Heart left ventricle (tissue), 16 donors: ENCODE results near the gene MGAT5. TPM values are rescaled to one million over a fixed set of nuclear protein-coding genes. Genes with fewer than 3 reads are reported as not detected.

Source experiments
- ATAC-seq, 4 donors: fragments of 200-7000 bp; cut with Tn5 transposase; one replicate each; pipeline ENCODE4 v1.9.1; 2020 to 2022; ENCODE audit warnings: moderate library complexity in 4 of 4, mild to moderate bottlenecking in 3 of 4, moderate number of reproducible peaks in 1 of 4
- DNase-seq, 5 donors: peaks; one replicate each; pipeline ENCODE4 v3.0.0-alpha.2; 2020
- H3K27ac ChIP-seq, 12 donors: fragments of 200-600 bp; sonication (generic) in 4 of 12; one replicate each; pipeline versions ENCODE4 v1.5.0 to v1.8.0; 2016 to 2022; ENCODE audit warnings: mild to moderate bottlenecking in 2 of 12
- H3K27me3 ChIP-seq, 9 donors: fragments of 200-600 bp; sonication (generic) in 2 of 9; one replicate each; pipeline versions ENCODE4 v1.5.1 to v1.8.0; 2016 to 2022; ENCODE audit warnings: mild to moderate bottlenecking in 3 of 9
- H3K36me3 ChIP-seq, 9 donors: fragments of 200-600 bp; sonication (generic) in 2 of 9; one replicate each; pipeline versions ENCODE4 v1.5.0 to v1.8.0; 2018 to 2022; ENCODE audit warnings: mild to moderate bottlenecking in 2 of 9
- H3K4me1 ChIP-seq, 12 donors: fragments of 200-600 bp; sonication (generic) in 4 of 12; one replicate each; pipeline versions ENCODE4 v1.5.0 to v1.8.0; 2016 to 2022; ENCODE audit warnings: mild to moderate bottlenecking in 3 of 12
- H3K4me3 ChIP-seq, 12 donors: fragments of 200-600 bp; sonication (generic) in 4 of 12; one replicate each; pipeline versions ENCODE4 v1.5.0 to v1.8.0; 2017 to 2022; ENCODE audit warnings: mild to moderate bottlenecking in 9 of 12, moderate library complexity in 4 of 12
- H3K9me3 ChIP-seq, 12 donors: fragments of 200-600 bp; sonication (generic) in 4 of 12; one replicate each; pipeline versions ENCODE4 v1.5.0 to v1.8.0; 2016 to 2022; ENCODE audit warnings: mild to moderate bottlenecking in 1 of 12
- CTCF ChIP-seq, 12 donors: fragments of 200-600 bp; sonication (generic) in 4 of 12; IDR thresholded peaks; one replicate each; pipeline versions ENCODE4 v1.5.0 to v1.8.0; 2018 to 2022; ENCODE audit warnings: antibody characterized with exemption in 12 of 12, mild to moderate bottlenecking in 5 of 12
- POLR2A ChIP-seq, 2 donors: fragments of 450-650 bp; IDR thresholded peaks; one replicate each; pipeline ENCODE4 v1.6.1; 2017; ENCODE audit warnings: antibody characterized with exemption in 2 of 2, mild to moderate bottlenecking in 2 of 2, moderate library complexity in 2 of 2
- WGBS, 4 donors: extraction: QIAGEN DNeasy Blood & Tissue Kit in 2 of 4; methylation state at CpG; one replicate each; pipeline versions ENCODE4 v1.1.5 to v1.1.7; 2013 to 2018; 5-methylcytosine and 5-hydroxymethylcytosine counted together
- intact Hi-C, 10 donors: fragments of 100-400 bp; cut with DNase I; formaldehyde crosslinking; loops; one replicate each; pipeline versions ENCODE4 v1.11.1 to v1.14.2; 2022
- polyA plus RNA-seq, 2 donors: library from polyadenylated mRNA; stranded (reverse); fragments of 200-250 nt; gene quantifications; one replicate each; pipeline ENCODE4 v1.2.3, GENCODE V29; 2013
- total RNA-seq, 9 donors: library from RNA; depleted of rRNA in 2 of 9; stranded (reverse); fragments of >200 nt in 2 of 9; fragmentation: NEBNext Ultra II Directional in 3 of 9; extraction: Animal tissue kit (Norgen Biotek cat#: 25700) in 3 of 9; gene quantifications; one replicate each; pipeline versions ENCODE4 v1.1.0 to v1.2.4, GENCODE V29; 2016 to 2023
- donor health status: ischemic (EF 13 %, LVEDD 7.1; RV severe dilation, severe dysfunction).
- donor health status: healthy with polysubstance abuse.
- donor health status: DM: no; HTN: yes; CAD: no.
- donor health status: DM: no; HTN: no; CAD: no.
- donor health status: ischemic (EF 25% LVEDD 6.9; RV normal size, moderate dysfunction).
- donor health status: ischemic (EF 25% LVEDD 5.7; RV mildly dilated, moderate dysfunction).
- donor health status: healthy.
- donor health status: DM: yes; HTN: yes; CAD: no.
- donor health status: ischemic (EF 35%, LVEDD 5.7; RV mildly dilated, moderate dysfunction).
- donor health status: nonischemic (EF 11% LVEDD 7.7; RV severe dilation, severe dysfunction).
- donor health status: DM: yes; HTN: yes; CAD: no.
- donor health status: PGD.
- donor health status: ischemic (EF 29% LVEDD 5.4; RV normal size, mild dysfunction).
- donor health status: nonischemic (EF 23%, LVEDD 6.1; RV moderate dilation, normal function).

MGAT5 gene
- total and polyA plus RNA-seq, 11 donors = 9.7 to 116 (median 79.3) TPM

GRCh38 chr2:134250840-134251461, 2.9 kb upstream of the MGAT5 start:
- peaks cover 0 to 21% (median 10%) of the 10 kb centered on the region in 9 donors for H3K36me3 ChIP-seq
- DNase-seq = no peak
- H3K4me3 ChIP-seq = no peak overlapping the region
- H3K27me3 ChIP-seq = no peaks in the 10 kb centered on the region
- 83 to 89% (median 86%) methylated on average over 8 of the region's 8 CpGs for WGBS, 4 donors
- intact Hi-C loops = loop anchor here in 2 of 10 donors (5.0 kb wide), 2 partner anchors 46 to 364 kb away; no protein-coding TSS in a partner anchor
- peaks cover 6 to 84% (median 46%) of the 10 kb centered on the region in 12 donors for H3K4me1 ChIP-seq
- H3K9me3 ChIP-seq = no peaks in the 10 kb centered on the region
- no peak overlapping the region for H3K27ac ChIP-seq
- TF ChIP-seq CTCF (IDR thresholded peaks at IDR 0.05) (no peak), POLR2A (IDR thresholded peaks at IDR 0.05) (no peak)
- ATAC-seq = no peak

GRCh38 chr2:134252092-134252750, 1.7 kb upstream of the MGAT5 start:
- DNase-seq = no peak
- no peak overlapping the region for H3K4me3 ChIP-seq
- WGBS, 4 donors = 65 to 80% (median 67%) methylated on average over 4 of the region's 4 CpGs
- H3K4me1 ChIP-seq = peaks cover 6 to 71% (median 36%) of the 10 kb centered on the region in 12 donors
- H3K27me3 ChIP-seq = no peaks in the 10 kb centered on the region
- no peaks in the 10 kb centered on the region for H3K9me3 ChIP-seq
- H3K36me3 ChIP-seq = peaks cover 0 to 21% (median 13%) of the 10 kb centered on the region in 9 donors
- peak in 1 of 4 donors; percentile 21 for ATAC-seq
- intact Hi-C loops = loop anchor here in 2 of 10 donors (5.0 kb wide), 2 partner anchors 45 to 365 kb away; no protein-coding TSS in a partner anchor
- TF ChIP-seq CTCF (IDR thresholded peaks at IDR 0.05) = no peak
- no peak for TF ChIP-seq POLR2A (IDR thresholded peaks at IDR 0.05)
- H3K27ac ChIP-seq = no peak overlapping the region

DNA sequence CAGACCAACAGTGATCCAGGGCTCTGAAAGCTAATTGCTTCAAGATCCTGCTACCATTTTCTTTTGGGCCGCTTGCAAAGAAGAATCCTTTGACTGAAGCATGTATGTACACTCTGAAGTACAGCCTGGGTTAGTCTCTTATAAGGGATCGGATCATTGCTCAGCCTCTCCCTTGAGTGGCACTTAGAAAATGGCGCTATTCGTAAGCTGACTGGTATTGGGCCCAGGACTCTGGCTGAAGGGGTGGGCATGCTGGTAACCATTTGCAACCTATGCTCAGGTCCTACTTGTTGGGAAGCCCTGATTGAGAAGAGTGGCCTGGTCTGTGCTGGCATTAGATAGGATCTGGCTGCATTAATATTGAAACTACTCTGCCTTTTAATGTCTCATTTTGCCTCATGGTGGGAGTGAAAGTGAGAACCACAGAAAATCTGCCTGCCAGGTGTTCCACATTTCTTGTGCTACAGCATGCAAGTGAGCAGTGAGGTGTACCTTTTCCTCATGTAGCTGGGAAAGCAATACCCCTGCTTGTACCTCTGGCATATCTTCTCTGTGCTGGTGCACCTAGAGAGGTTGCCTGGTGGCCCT, 661 bp upstream of the MGAT5 start:
- WGBS, 4 donors = 94 to 99% (median 96%) methylated on average over 4 of the region's 4 CpGs
- Histone ChIP-seq H3K9me3 (no peaks in the 10 kb centered on the region), H3K27me3 (no peaks in the 10 kb centered on the region), H3K4me3 (no peak overlapping the region), H3K36me3 (peaks cover 0 to 21% (median 13%) of the 10 kb centered on the region in 9 donors), H3K4me1 (peaks cover 6 to 78% (median 44%) of the 10 kb centered on the region in 12 donors), H3K27ac (peak overlapping the region in 1 of 12 donors; percentile 2)
- ATAC-seq = no peak
- intact Hi-C loops = loop anchor here in 2 of 10 donors (5.0 kb wide), 2 partner anchors 44 to 366 kb away; no protein-coding TSS in a partner anchor
- no peak for DNase-seq
- no peak for TF ChIP-seq CTCF (IDR thresholded peaks at IDR 0.05)
- TF ChIP-seq POLR2A (IDR thresholded peaks at IDR 0.05) = no peak

DNA sequence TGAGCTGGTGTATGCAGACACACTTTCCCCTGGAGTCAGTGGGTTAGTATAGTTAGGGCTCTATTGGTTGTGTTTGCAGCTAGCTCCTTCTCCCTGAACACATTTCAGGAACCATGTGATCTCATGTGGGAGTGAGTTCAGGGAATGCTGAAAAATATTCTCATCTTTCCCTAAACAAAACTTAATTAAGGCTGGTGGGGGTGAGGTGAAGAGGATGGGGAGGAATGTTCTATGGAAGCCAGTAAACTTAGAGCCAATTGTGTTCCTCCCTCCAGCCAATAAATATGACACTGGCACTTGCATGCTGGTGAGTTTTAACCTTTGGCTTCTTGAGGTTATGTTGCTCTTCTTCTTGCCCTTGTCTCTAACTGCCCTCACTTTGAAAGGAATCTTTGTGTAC, 952 bp downstream of the MGAT5 start:
- TF ChIP-seq POLR2A (IDR thresholded peaks at IDR 0.05) = no peak
- TF ChIP-seq CTCF (IDR thresholded peaks at IDR 0.05) = no peak
- H3K36me3 ChIP-seq = peaks cover 0 to 21% (median 13%) of the 10 kb centered on the region in 9 donors
- no peak for DNase-seq
- ATAC-seq = no peak
- peaks cover 10 to 80% (median 49%) of the 10 kb centered on the region in 12 donors for H3K4me1 ChIP-seq
- intact Hi-C loops = loop anchor here in 4 of 10 donors (5.0 kb wide), 4 partner anchors 42 to 368 kb away; no protein-coding TSS in a partner anchor
- no peaks in the 10 kb centered on the region for H3K27me3 ChIP-seq
- no peak overlapping the region for H3K4me3 ChIP-seq
- no peaks in the 10 kb centered on the region for H3K9me3 ChIP-seq
- H3K27ac ChIP-seq = no peak overlapping the region
